Keratinocyte (primary cell): ENCODE results near the gene CD46. TPM values are rescaled to one million over a fixed set of nuclear protein-coding genes. Genes with fewer than 3 reads are reported as not detected.

Source experiments
- DNase-seq: peaks from one replicate; pipeline ENCODE4 v3.0.0-alpha.2; 2011; ENCODE audit warnings: low read depth, missing footprints, low spot score
- FAIRE-seq: peaks from 2 replicates; lab custom pipeline; 2011; peaks lifted over from hg19 to GRCh38; lab: Jason Lieb, UNC
- H2AFZ ChIP-seq: 2 replicates; pipeline ENCODE4 v1.6.0; 2012; ENCODE audit warnings: low read length, control low read depth, inconsistent platforms; ENCODE audit not compliant: control insufficient read depth
- H3K27ac ChIP-seq: 2 replicates; pipeline ENCODE4 v1.5.1; 2011; ENCODE audit warnings: low read length; ENCODE audit not compliant: control insufficient read depth, insufficient read depth
- H3K27me3 ChIP-seq: 3 replicates; pipeline ENCODE4 v1.6.0; 2011; ENCODE audit warnings: low read length; ENCODE audit not compliant: control insufficient read depth, insufficient read depth; ENCODE audit errors: extremely low read depth
- H3K36me3 ChIP-seq, 2 experiments: 2 replicates in 1 of 2; 3 replicates in 1 of 2; pipeline ENCODE4 v1.5.1; 2011; ENCODE audit warnings: low read length in 2 of 2, mild to moderate bottlenecking in 1 of 2; ENCODE audit not compliant: control insufficient read depth in 2 of 2, insufficient read depth in 2 of 2; ENCODE audit errors: extremely low read depth in 1 of 2
- H3K4me1 ChIP-seq: 3 replicates; pipeline ENCODE4 v1.5.1; 2011; ENCODE audit warnings: low read length; ENCODE audit not compliant: control insufficient read depth, insufficient read depth; ENCODE audit errors: extremely low read depth
- H3K4me2 ChIP-seq: 3 replicates; pipeline ENCODE4 v1.6.0; 2011; ENCODE audit warnings: low read depth, low read length; ENCODE audit not compliant: control insufficient read depth, insufficient read depth; ENCODE audit errors: extremely low read depth
- H3K4me3 ChIP-seq, 3 experiments: fragments of 200-600 bp in 1 of 3; sonication (generic) in 1 of 3; 2 replicates in 2 of 3; 3 replicates in 1 of 3; pipeline ENCODE4 v1.5.1; 2011 to 2016; ENCODE audit warnings: low read length in 3 of 3, mild to moderate bottlenecking in 3 of 3, control low read depth in 2 of 3, inconsistent platforms in 1 of 3, low read depth in 1 of 3, mixed read lengths in 1 of 3, mixed run types in 1 of 3, moderate library complexity in 1 of 3; ENCODE audit not compliant: control insufficient read depth in 2 of 3, insufficient read depth in 2 of 3; ENCODE audit errors: extremely low read depth in 1 of 3
- H3K79me2 ChIP-seq: 2 replicates; pipeline ENCODE4 v1.6.0; 2012; ENCODE audit warnings: low read length; ENCODE audit not compliant: control insufficient read depth, insufficient read depth
- H3K9ac ChIP-seq: 3 replicates; pipeline ENCODE4 v1.6.0; 2011; ENCODE audit warnings: low read length; ENCODE audit not compliant: control insufficient read depth, insufficient read depth; ENCODE audit errors: extremely low read depth
- H3K9me1 ChIP-seq: 3 replicates; pipeline ENCODE4 v1.6.0; 2011; ENCODE audit warnings: low read length; ENCODE audit not compliant: control insufficient read depth, insufficient read depth; ENCODE audit errors: extremely low read depth
- H3K9me3 ChIP-seq: 2 replicates; pipeline ENCODE4 v1.5.1; 2012; ENCODE audit warnings: low read depth, low read length; ENCODE audit not compliant: control insufficient read depth
- H4K20me1 ChIP-seq: 3 replicates; pipeline ENCODE4 v1.6.0; 2011; ENCODE audit warnings: low read length; ENCODE audit not compliant: control insufficient read depth, insufficient read depth; ENCODE audit errors: extremely low read depth
- CTCF ChIP-seq, 3 experiments: IDR thresholded peaks in 1 of 3; conservative IDR thresholded peaks in 1 of 3; optimal IDR thresholded peaks in 1 of 3; 2 replicates in 2 of 3; 3 replicates in 1 of 3; pipeline versions ENCODE3 to v1.5.1; 2011; ENCODE audit warnings: low read length in 3 of 3, mild to moderate bottlenecking in 3 of 3, moderate library complexity in 2 of 3, control low read depth in 1 of 3, inconsistent platforms in 1 of 3; ENCODE audit not compliant: insufficient read depth in 2 of 3; ENCODE audit errors: extremely low read depth in 1 of 3
- EZH2 ChIP-seq: IDR thresholded peaks from one replicate; pipeline ENCODE4 v1.6.1; 2012; ENCODE audit warnings: inconsistent platforms, mild to moderate bottlenecking, low read length, moderate library complexity
- dilution Hi-C: fragments of 300-500 bp; cut with MboI; formaldehyde crosslinking; loops from one replicate; pipeline ENCODE4 v1.7.0; 2020; ENCODE audit warnings: low sequenced_read_pairs; ENCODE audit not compliant: extremely low pct_ligation_motif_present
- polyA plus RNA-seq, 5 experiments: library from polyadenylated mRNA; depleted of rRNA in 3 of 5; stranded (reverse) in 3 of 5; stranded (forward) in 1 of 5; unstranded in 1 of 5; fragments of >200 nt; gene quantifications; 1 replicate in 1 of 5; 2 replicates in 3 of 5; 3 replicates in 1 of 5; pipeline versions ENCODE4 v1.2.1 to v1.2.3, GENCODE V29; 2011 to 2012; ENCODE audit warnings: missing spikeins in 2 of 5, low read depth in 1 of 5, low replicate concordance in 1 of 5

CD46 gene
- polyA plus RNA-seq, 1 donor (not counting 4 experiments of a cell fraction or from before 2014, with no cell fraction given), result 298 TPM

GRCh38 chr1:207742850-207743555 is 8.9 kb upstream of the CD46 start:
- TF ChIP-seq CTCF (optimal IDR thresholded peaks at IDR 0.05 in 1 of 3, IDR thresholded peaks at IDR 0.05 in 1 of 3, conservative IDR thresholded peaks at IDR 0.05 in 1 of 3; ENCODE audit: extremely low read depth in 1 of 3, insufficient read depth in 2 of 3, low read length in 3 of 3), result no peak
- TF ChIP-seq EZH2, result no peak
- Histone ChIP-seq H3K27me3 (no peaks in the 10 kb centered on the region), H3K9ac (no peak overlapping the region), H3K9me3 (no peaks in the 10 kb centered on the region), H3K79me2 (no peaks in the 10 kb centered on the region), H2AFZ (no peak overlapping the region), H3K36me3 (no peaks in the 10 kb centered on the region), H3K4me2 (no peak overlapping the region), H3K27ac (no peak overlapping the region), H3K4me3 (no peak overlapping the region), H3K9me1 (no peaks in the 10 kb centered on the region), H4K20me1 (no peaks in the 10 kb centered on the region), H3K4me1 (no peaks in the 10 kb centered on the region)
- DNase-seq, result no peak
- no peak for FAIRE-seq
- dilution Hi-C loops, result no loop called here

- Histone ChIP-seq H3K9ac (no peak overlapping the region), H3K27ac (no peak overlapping the region), H3K4me1 (peaks cover 4% of the 10 kb centered on the region), H3K9me3 (no peaks in the 10 kb centered on the region), H2AFZ (no peak overlapping the region), H3K4me3 (no peak overlapping the region), H3K79me2 (no peaks in the 10 kb centered on the region), H3K27me3 (no peaks in the 10 kb centered on the region), H3K4me2 (no peak overlapping the region), H3K36me3 (no peaks in the 10 kb centered on the region), H3K9me1 (no peaks in the 10 kb centered on the region), H4K20me1 (no peaks in the 10 kb centered on the region)
- FAIRE-seq (no peak), DNase-seq (no peak)
- no peak for TF ChIP-seq CTCF (optimal IDR thresholded peaks at IDR 0.05 in 1 of 3, IDR thresholded peaks at IDR 0.05 in 1 of 3, conservative IDR thresholded peaks at IDR 0.05 in 1 of 3; ENCODE audit: extremely low read depth in 1 of 3, insufficient read depth in 2 of 3, low read length in 3 of 3)
- TF ChIP-seq EZH2, result no peak
- dilution Hi-C loops, result no loop called here
Observed at GRCh38 chr1:207744000-207744534, 7.8 kb upstream of the CD46 start.
